GM21367 (cell line): Measurements from ENCODE around the gene NMNAT2.

Experiments
- ATAC-seq: cut with Tn5 transposase; IDR thresholded peaks from one replicate; pipeline ENCODE4 v1.9.1; 2021; ENCODE audit not compliant: unreplicated experiment

NMNAT2 gene

GRCh38 chr1:183240526-183240825, 177.7 kb downstream of the NMNAT2 start:
- ATAC-seq: no peak

GRCh38 chr1:183239793-183240525, 178.2 kb downstream of the NMNAT2 start:
- ATAC-seq: no peak

- no peak for ATAC-seq
Observed at GRCh38 chr1:183239220-183239742, 178.9 kb downstream of the NMNAT2 start.

GRCh38 chr1:183238071-183238470, 180.1 kb downstream of the NMNAT2 start:
- ATAC-seq: no peak

GRCh38 chr1:183237046-183237445, 181.1 kb downstream of the NMNAT2 start:
- no peak for ATAC-seq

GRCh38 chr1:183236158-183236725, 181.9 kb downstream of the NMNAT2 start:
- ATAC-seq: no peak

GRCh38 chr1:183235503-183235902, 182.7 kb downstream of the NMNAT2 start:
- no peak for ATAC-seq

GRCh38 chr1:183234660-183235476, 183.3 kb downstream of the NMNAT2 start:
- no peak for ATAC-seq

- ATAC-seq: no peak
Observed at GRCh38 chr1:183233113-183233512, 185.1 kb downstream of the NMNAT2 start.

- ATAC-seq: no peak
Observed at GRCh38 chr1:183231545-183231944, 186.6 kb downstream of the NMNAT2 start.

- no peak for ATAC-seq
Observed at GRCh38 chr1:183230413-183230812, 187.8 kb downstream of the NMNAT2 start.

GRCh38 chr1:183228347-183229220, 189.6 kb downstream of the NMNAT2 start:
- ATAC-seq: no peak

GRCh38 chr1:183227422-183228346, 190.5 kb downstream of the NMNAT2 start:
- ATAC-seq: no peak

GRCh38 chr1:183226963-183227362, 191.2 kb downstream of the NMNAT2 start:
- ATAC-seq: no peak

- no peak for ATAC-seq
Observed at GRCh38 chr1:183226361-183226760, 191.8 kb downstream of the NMNAT2 start.

- no peak for ATAC-seq
Observed at GRCh38 chr1:183223467-183223866, 194.7 kb downstream of the NMNAT2 start.

- ATAC-seq: no peak
Observed at GRCh38 chr1:183222909-183223308, 195.3 kb downstream of the NMNAT2 start.

GRCh38 chr1:183219616-183220009, 198.6 kb downstream of the NMNAT2 start:
- ATAC-seq: no peak

GRCh38 chr1:183218971-183219615, 199.1 kb downstream of the NMNAT2 start:
- ATAC-seq: no peak
